Esophagus squamous epithelium (tissue), 4 donors: Measurements from ENCODE around the gene SMAD7.

ENCODE experiments used
- POLR2A ChIP-seq, 4 donors: fragments of 450-650 bp; IDR thresholded peaks; one replicate each; pipeline ENCODE4 v1.6.1; 2017; ENCODE audit warnings: antibody characterized with exemption in 4 of 4, mild to moderate bottlenecking in 4 of 4, moderate library complexity in 3 of 4
- TF ChIP-seq, protein P1 (sequence below), 6 experiments: fragments of 450-650 bp in 4 of 6; fragments of 200-600 bp in 2 of 6; sonication (generic) in 2 of 6; IDR thresholded peaks; one replicate each; pipeline ENCODE4 v1.5.1; 2016 to 2019; ENCODE audit warnings: antibody characterized with exemption in 6 of 6, mild to moderate bottlenecking in 4 of 6, moderate library complexity in 4 of 6

DNA sequence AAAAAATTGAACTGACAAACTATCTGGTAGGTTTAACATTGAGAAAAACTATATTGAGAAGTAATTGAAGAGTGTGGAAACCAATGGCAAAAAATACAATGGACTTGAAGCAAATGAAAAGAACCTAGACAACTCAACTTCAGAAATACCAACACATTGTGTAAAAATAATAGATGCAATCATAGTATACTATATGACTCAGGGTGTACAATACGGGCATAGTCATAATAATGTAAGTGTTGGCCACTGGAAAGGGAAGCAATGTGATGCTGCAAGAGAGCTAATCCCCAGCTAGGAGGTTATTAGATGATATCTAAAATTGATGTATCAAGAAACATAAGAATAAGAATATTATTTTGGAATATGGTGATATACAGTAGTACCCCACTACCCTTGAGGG is 45.3 kb downstream of the SMAD7 start:
- no peak for TF ChIP-seq POLR2A (IDR thresholded peaks at IDR 0.05)
- TF ChIP-seq, protein P1, sequence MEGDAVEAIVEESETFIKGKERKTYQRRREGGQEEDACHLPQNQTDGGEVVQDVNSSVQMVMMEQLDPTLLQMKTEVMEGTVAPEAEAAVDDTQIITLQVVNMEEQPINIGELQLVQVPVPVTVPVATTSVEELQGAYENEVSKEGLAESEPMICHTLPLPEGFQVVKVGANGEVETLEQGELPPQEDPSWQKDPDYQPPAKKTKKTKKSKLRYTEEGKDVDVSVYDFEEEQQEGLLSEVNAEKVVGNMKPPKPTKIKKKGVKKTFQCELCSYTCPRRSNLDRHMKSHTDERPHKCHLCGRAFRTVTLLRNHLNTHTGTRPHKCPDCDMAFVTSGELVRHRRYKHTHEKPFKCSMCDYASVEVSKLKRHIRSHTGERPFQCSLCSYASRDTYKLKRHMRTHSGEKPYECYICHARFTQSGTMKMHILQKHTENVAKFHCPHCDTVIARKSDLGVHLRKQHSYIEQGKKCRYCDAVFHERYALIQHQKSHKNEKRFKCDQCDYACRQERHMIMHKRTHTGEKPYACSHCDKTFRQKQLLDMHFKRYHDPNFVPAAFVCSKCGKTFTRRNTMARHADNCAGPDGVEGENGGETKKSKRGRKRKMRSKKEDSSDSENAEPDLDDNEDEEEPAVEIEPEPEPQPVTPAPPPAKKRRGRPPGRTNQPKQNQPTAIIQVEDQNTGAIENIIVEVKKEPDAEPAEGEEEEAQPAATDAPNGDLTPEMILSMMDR (IDR thresholded peaks at IDR 0.05) = no peak
